OCI-M1 (cell line): ENCODE results near the gene RBBP8NL.

Experiments used
- DNase-seq: peaks from one replicate; lab custom pipeline; 2025; lab: John Stamatoyannopoulos, UW

Gene RBBP8NL

DNA sequence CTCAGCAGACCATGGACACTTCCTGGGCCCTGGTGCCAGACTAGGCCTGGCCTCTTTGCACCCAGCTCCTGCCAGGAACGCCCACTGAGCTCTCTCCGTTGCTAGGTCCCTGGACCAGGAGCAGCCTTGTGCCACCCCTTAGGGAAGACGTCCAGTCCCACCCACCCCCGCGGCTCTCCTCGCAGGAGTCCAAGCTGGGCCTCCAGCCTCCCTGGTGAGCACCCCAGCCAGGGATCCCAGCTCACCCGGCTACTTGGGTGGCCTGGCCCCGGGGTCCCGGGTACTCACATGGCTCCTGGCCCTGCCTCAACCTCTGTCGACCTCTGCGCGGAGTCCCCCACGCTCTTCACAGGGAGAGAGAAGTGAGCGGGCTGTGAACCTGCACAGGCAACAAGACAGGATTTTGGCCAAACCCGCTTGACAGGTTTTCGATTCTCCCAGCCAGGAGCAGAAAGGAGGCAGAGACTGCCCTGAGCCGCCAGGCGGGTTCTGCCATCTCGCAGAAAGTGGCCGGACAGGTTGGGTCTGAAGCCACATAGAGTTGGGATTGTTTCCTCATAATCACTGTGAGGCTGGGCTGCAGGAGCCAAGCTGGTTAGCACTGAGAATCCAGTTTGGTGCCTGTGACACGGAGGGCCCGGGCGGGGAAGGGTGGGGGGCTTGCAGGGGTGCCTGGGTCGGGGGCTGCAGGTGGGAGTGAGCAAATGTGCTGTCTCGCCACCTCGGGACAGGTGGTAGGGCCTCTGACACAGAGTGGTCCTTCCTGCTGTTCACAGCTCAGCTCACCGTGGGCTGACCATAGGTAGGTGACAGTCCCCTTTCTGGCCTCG is at the start of gene RBBP8NL:
RBBP8NL (minus strand) TSS at position 368 of the 830 bp plus-strand sequence. CDS start 7,892 bp downstream, outside the sequence.
- no peak for DNase-seq

GRCh38 chr20:62476056-62476838 is 48.9 kb upstream of the RBBP8NL start:
- peak; percentile 78 for DNase-seq

DNA sequence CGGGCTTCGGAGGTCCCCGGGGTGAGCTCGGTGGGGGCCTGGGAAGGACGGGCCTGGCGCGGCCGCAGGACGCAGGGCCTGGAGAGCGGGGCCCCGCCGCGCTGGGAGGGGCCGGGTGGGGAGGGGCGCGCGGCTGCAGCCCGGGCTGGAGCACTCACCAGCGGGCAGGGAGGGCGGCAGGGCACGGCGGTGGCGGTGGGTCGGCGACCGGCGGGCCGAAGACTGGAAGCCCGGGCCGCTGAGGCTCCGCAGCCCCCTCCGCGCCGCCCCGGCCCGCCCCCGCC is 48.4 kb upstream of the RBBP8NL start, which contains the start of gene GATA5:
GATA5 (minus strand) TSS at position 224 of the 284 bp plus-strand sequence. CDS start 474 bp downstream, outside the sequence.
- DNase-seq: no peak

DNA sequence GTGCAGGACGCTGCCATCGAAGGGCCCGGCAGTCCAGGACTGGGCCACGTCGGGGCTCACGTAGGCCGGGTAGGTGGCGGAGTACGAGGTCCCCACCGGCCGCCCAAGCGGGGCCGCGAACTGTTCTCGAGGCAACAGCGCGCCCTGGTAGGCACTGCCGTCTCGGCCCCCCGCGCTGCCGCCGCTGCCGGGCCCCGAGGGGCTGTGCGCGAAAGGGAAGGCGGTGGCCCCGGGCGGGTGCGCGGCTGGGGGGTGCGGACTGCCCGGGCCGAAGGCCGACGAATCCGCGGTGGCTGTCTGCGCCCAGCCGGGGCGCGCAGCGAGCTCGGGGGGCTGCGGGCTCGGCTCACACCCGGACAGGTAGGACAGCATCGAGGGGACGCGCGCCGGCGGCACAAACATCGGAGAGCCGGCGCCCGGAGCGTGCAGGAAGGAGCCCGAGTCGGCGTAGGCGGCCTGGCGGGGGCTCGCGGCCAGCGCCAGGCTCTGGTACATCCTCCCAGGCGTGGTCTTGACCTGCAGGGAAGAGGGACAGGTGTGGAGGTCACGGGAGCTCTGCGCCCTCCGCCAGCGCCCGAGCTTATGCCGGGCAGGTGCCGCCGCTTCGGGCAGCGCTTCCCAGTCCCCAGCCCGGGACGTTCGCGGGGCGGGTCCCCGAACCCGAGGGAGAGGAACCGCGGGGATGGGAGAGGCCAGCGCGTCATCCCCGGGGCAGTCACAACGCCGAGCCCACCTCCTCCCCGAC is 47.9 kb upstream of the RBBP8NL start:
- no peak for DNase-seq

DNA sequence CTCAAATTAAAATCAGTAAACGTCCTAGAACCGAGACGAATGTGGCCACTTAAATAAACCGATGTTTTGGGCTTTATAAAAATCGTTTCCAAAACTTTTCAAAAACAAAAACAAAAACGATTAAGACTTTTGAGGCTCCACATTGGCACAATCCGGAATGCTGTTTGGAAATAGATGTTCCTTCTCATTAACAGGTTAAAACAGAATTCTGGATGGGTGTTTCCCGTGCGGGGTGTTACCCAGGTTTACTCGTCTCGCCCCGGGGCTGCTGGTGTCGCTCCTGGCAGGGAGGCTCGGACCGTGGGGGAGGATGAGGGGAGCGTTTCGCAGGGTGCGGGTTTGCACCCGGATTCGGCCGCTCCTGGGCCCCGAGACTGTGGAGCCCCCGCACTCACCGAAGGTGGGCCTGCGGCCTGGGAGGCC is 47.3 kb upstream of the RBBP8NL start:
- no peak for DNase-seq

DNA sequence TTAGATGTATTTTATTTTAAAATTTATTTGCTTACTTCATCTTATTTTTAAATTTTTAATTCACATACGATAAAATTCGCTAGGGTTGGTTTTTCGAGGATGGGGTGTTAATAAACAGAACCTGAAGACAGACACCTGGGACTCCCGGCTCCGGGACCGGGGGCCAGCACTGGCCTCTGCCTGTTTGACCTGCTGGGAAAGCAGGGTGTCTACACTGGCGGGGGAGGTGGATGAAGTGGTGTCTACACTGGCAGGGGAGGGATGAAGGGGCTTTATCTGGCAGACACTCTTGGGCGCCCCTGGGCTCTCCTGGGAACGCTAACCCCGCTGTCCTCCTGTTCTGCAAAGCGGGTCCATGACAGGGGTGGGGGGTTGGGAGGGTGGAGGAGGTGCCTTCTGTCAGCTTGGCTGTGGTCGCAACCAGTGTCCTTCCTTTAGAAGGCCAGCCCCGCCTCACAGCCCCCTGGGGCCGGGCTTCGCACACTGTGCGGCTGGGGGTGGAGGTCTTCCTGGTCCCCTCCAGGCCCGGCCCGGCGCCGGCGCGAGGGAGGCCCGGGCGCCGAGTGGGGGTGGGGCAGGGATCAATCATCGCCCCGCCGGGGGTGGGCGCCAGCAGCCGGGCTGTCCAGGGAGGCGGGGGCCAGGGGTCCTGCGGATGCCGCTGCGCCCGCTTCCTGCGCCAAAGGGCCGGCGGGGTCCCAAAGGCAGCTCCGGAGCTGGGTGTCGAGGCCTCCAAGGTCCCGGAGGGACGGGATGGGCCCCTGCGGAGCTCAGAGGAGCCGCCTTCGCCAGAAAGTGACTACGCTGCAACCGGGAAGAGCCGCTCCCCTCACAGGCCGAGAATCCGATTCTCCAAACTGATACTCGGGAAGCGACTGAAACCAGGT is 46.6 kb upstream of the RBBP8NL start:
- DNase-seq: no peak

- no peak for DNase-seq
Observed at GRCh38 chr20:62472941-62473585, 45.7 kb upstream of the RBBP8NL start.

- no peak for DNase-seq
Observed at GRCh38 chr20:62472138-62472940, 45.0 kb upstream of the RBBP8NL start.

GRCh38 chr20:62470459-62470858 is 43.1 kb upstream of the RBBP8NL start:
- DNase-seq: no peak

DNA sequence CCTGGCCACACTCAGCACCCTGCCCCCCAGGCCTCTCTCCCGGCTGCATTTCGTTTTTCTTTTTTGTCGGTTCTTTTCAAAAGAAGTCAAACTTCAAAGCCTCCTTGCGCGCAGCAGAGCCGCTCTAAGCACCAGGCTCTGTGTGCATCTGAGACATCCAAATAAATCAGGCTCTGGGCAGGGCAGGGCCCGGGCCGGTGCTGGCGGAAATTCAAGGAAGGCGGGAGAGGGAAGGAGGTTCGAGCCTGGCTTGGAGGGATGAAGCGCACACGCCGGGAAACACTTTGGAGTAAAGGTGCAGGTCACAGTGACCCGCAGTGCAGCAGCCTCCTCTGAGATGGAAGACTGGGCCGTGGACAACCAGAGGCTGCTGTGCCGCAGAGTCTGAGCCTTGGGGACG is 42.7 kb upstream of the RBBP8NL start:
- DNase-seq: no peak

- DNase-seq: no peak
Observed at GRCh38 chr20:62469352-62469751, 42.0 kb upstream of the RBBP8NL start.

DNA sequence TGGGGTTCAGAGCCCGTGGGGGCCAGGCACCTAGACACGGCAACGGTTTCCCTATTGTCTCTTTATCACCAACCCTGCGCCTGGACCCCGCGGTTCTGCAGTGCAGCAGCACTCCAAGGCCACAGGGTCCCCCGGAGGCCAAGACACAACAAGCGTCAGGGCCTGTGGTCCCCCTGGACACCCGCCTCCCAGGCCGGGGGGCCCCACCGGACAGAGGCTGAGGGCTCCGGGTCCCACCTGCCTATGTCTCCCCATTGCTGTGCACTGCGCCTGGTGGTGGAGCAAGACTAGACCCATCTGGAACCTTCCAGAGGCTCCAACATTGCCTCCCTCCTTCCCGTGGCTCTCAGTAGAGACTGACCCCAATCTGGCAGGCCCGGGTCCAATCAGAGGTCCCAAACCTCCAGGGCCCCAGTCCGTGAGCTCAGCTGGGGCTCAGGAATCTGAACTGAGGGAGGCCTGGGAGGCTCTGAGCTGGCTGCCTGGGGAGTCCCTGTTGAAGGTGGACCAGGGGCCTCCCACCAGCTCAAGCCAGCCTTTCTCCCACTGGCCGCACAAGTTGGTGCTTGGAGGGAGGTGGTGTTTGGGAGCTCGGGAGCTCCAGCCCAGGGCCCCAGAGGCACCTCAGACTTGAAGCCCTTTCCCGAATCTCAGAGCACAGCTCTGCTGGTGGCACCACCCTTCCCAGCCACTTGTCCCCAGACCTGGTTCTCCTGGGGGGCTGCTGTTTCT is 39.6 kb upstream of the RBBP8NL start:
- no peak for DNase-seq

GRCh38 chr20:62466072-62466760 is 38.9 kb upstream of the RBBP8NL start:
- no peak for DNase-seq

GRCh38 chr20:62464990-62465389 is 37.7 kb upstream of the RBBP8NL start:
- no peak for DNase-seq

- DNase-seq: no peak
Observed at GRCh38 chr20:62464425-62464770, 37.1 kb upstream of the RBBP8NL start.

GRCh38 chr20:62463651-62464424 is 36.5 kb upstream of the RBBP8NL start:
- no peak for DNase-seq

DNA sequence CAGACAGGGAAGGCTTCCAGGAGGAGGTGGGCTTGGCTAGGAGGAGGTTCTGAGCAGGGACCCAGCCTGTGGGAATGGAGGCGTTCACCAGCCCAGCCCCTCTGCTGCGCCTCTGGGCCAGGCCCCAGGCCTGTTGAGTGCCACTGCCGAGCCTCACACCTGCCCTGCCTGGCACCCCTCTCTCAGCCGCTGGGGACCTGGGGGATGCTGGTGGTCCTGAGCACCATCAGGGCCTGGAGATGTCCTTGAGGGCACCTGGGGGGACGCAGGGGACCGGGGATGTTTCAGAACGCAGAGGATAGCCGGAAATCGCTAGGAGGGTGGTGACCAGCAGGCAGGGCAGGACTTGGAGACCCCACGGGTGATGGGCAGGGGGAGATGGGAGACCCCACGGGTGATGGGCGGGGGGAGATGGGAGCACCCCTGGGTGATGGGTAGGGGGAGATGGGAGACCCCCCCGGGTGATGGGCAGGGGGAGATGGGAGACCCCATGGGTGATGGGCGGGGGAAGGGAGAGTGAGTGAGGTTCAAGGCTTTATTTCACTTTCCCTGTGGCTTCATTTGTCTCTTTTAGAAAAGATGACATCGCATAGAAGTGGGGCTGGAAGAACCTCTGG is 35.7 kb upstream of the RBBP8NL start:
- no peak for DNase-seq

GRCh38 chr20:62461834-62462233 is 34.5 kb upstream of the RBBP8NL start:
- no peak for DNase-seq
